ENCODE data around the gene TRAM1L1. TPM values are rescaled to one million over a fixed set of nuclear protein-coding genes. Genes with fewer than 3 reads are reported as not detected.

Gene TRAM1L1
- total RNA-seq, 1 experiment from 2014 or later, result 0.79 TPM

DNA sequence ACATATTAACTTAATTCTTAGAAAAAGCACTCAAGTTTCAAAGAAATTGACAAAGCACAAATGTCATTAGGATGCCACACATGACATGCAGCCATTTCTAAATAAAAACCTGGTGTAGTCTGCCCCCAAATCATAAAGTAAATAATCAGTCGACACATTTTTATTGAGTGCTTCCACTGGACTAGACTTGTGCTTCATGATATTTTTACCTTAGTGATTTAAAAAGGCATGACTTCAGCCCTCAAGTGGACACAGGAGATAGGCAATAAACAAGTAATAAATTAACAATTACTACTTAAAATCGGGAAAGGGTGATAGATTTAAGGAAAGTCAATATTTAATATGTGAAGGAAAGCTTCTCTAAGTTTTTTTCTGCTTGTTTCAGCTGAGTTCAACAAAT is 7.6 kb downstream of the TRAM1L1 start:
- Histone ChIP-seq H4K20me1 (ENCODE audit: control insufficient read depth, insufficient read depth, insufficient read length) (no peaks in the 10 kb centered on the region), H3K4ac (ENCODE audit: low read depth, low read length) (no peak overlapping the region), H3K79me1 (ENCODE audit: insufficient read depth, low read depth, low read length, poor library complexity, severe bottlenecking) (no peaks in the 10 kb centered on the region), H4K91ac (ENCODE audit: insufficient read length, low read depth, low read length) (no peak overlapping the region), H3K4me1 (ENCODE audit: insufficient read depth, low read length) (no peaks in the 10 kb centered on the region), H3K27ac (ENCODE audit: insufficient read length, low read depth, low read length) (no peak overlapping the region), H3K14ac (ENCODE audit: insufficient read depth, low read length) (no peak overlapping the region), H2BK15ac (ENCODE audit: low read depth, low read length) (no peak overlapping the region), H3K9me3 (ENCODE audit: control insufficient read depth, low read depth, low read length) (no peaks in the 10 kb centered on the region), H3K18ac (ENCODE audit: insufficient read length, low read depth, low read length) (no peak overlapping the region), H3K27me3 (ENCODE audit: insufficient read depth, low read length) (no peaks in the 10 kb centered on the region), H4K8ac (replicated peaks; ENCODE audit: insufficient read length, low read depth, low read length) (no peak overlapping the region), H3K79me2 (ENCODE audit: insufficient read depth, low read length) (no peaks in the 10 kb centered on the region), H3K23ac (ENCODE audit: insufficient read length, low read depth, low read length) (no peak overlapping the region), H3K4me2 (ENCODE audit: insufficient read depth, insufficient read length, low read length) (no peak overlapping the region), H2BK20ac (ENCODE audit: low read depth, low read length, poor library complexity, severe bottlenecking) (no peak overlapping the region), H3K9ac (ENCODE audit: extremely low read depth, insufficient read length, low read length) (no peak overlapping the region), H3K56ac (ENCODE audit: insufficient read length, low read depth, low read length) (no peak overlapping the region), H2AK5ac (ENCODE audit: insufficient read length, low read length) (no peak overlapping the region), H2BK5ac (ENCODE audit: insufficient read length, low read length) (no peak overlapping the region), H2BK12ac (ENCODE audit: insufficient read length, low read depth, low read length) (no peak overlapping the region), H3T11ph (ENCODE audit: low read length) (no peak overlapping the region), H2BK120ac (ENCODE audit: low read depth, low read length, poor library complexity, severe bottlenecking) (no peak overlapping the region), H4K5ac (ENCODE audit: insufficient read length, low read depth, low read length) (no peak overlapping the region), H2AFZ (ENCODE audit: low read length) (no peak overlapping the region), H3K23me2 (ENCODE audit: insufficient read length, low read depth, low read length, poor library complexity, severe bottlenecking) (no peaks in the 10 kb centered on the region)
- no peaks in the 10 kb centered on the region for H3K27me3 Mint-ChIP-seq (ENCODE audit: low read depth)
- H3K27ac Mint-ChIP-seq, result no peak overlapping the region
- TF ChIP-seq, protein P1, sequence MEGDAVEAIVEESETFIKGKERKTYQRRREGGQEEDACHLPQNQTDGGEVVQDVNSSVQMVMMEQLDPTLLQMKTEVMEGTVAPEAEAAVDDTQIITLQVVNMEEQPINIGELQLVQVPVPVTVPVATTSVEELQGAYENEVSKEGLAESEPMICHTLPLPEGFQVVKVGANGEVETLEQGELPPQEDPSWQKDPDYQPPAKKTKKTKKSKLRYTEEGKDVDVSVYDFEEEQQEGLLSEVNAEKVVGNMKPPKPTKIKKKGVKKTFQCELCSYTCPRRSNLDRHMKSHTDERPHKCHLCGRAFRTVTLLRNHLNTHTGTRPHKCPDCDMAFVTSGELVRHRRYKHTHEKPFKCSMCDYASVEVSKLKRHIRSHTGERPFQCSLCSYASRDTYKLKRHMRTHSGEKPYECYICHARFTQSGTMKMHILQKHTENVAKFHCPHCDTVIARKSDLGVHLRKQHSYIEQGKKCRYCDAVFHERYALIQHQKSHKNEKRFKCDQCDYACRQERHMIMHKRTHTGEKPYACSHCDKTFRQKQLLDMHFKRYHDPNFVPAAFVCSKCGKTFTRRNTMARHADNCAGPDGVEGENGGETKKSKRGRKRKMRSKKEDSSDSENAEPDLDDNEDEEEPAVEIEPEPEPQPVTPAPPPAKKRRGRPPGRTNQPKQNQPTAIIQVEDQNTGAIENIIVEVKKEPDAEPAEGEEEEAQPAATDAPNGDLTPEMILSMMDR (conservative IDR thresholded peaks at IDR 0.05), result no peak
- H3K36me3 Mint-ChIP-seq (ENCODE audit: insufficient read depth in 1 of 3, low read depth in 3 of 3), result peaks cover 0 to 9% (median 3%) of the 10 kb centered on the region in 3 experiments; a peak in 3 of 7 replicates
- DNase-seq, result no peak
- no peak overlapping the region for H3K4me3 Mint-ChIP-seq
- H3K9me3 Mint-ChIP-seq, result peaks cover 7% of the 10 kb centered on the region in 2 experiments; a peak in 3 of 5 replicates
- H3K4me1 Mint-ChIP-seq, result peaks cover 7 to 12% of the 10 kb centered on the region in 2 experiments
- no CpG with 5 or more reads among the region's 2 CpGs for WGBS (ENCODE audit: extremely low coverage, insufficient read length, low lambda C conversion rate)

Measured in H9 (cell line).